B cell (primary cell): ENCODE measurements around the gene IMPDH2. TPM values are rescaled to one million over a fixed set of nuclear protein-coding genes. Genes with fewer than 3 reads are reported as not detected.

Experiments
- ATAC-seq: fragments of 200-7000 bp; cut with Tn5 transposase; one replicate; pipeline ENCODE4 v1.10.0; 2021; ENCODE audit warnings: low read depth, mild to moderate bottlenecking, moderate number of reproducible peaks, moderate library complexity
- CTCF ChIA-PET: fragments of 350-600 bp; sonication (Branson Sonifier 250); formaldehyde crosslinking; loops from one replicate; lab custom pipeline; 2021; ENCODE audit warnings: antibody characterized with exemption, inconsistent platforms; lab: Charles Lee
- POLR2A ChIA-PET: fragments of 350-600 bp; sonication (Branson Sonifier 250); formaldehyde crosslinking; loops from one replicate; lab custom pipeline; 2021; ENCODE audit warnings: antibody characterized with exemption; lab: Charles Lee
- DNase-seq: peaks from one replicate; pipeline ENCODE4 v3.0.0; 2013
- H2AFZ ChIP-seq: 2 replicates; pipeline ENCODE4 v1.6.1; 2012; ENCODE audit warnings: mild to moderate bottlenecking, low read depth, low read length; ENCODE audit not compliant: insufficient read depth, poor library complexity, severe bottlenecking
- H3K27ac ChIP-seq, 2 donors: 1 replicate in 1 of 2; 2 replicates in 1 of 2; pipeline ENCODE4 v1.5.1; 2012 to 2013; ENCODE audit warnings: low read length in 2 of 2, mild to moderate bottlenecking in 2 of 2, moderate library complexity in 1 of 2
- H3K27me3 ChIP-seq, 4 experiments: fragments of 200-600 bp in 1 of 4; sonication (generic) in 1 of 4; replicated peaks in 1 of 4; 1 replicate in 2 of 4; 2 replicates in 2 of 4; pipeline versions ENCODE4 v1.6.1 to v1.7.0; 2013 to 2016; ENCODE audit warnings: low read length in 3 of 4, mild to moderate bottlenecking in 2 of 4, mixed read lengths in 1 of 4, moderate library complexity in 1 of 4; ENCODE audit not compliant: insufficient read depth in 4 of 4, control insufficient read depth in 3 of 4; ENCODE audit errors: control extremely low read depth in 1 of 4
- H3K36me3 ChIP-seq, 2 experiments: replicated peaks in 1 of 2; 1 replicate in 1 of 2; 2 replicates in 1 of 2; pipeline versions ENCODE4 v1.6.1 to v1.7.1; 2013; ENCODE audit warnings: low read length in 1 of 2; ENCODE audit not compliant: insufficient read depth in 2 of 2, control insufficient read depth in 1 of 2; ENCODE audit errors: control extremely low read depth in 1 of 2, extremely low read depth in 1 of 2
- H3K4me1 ChIP-seq, 2 donors: fragments of 200-600 bp in 1 of 2; sonication (generic) in 1 of 2; 1 replicate in 1 of 2; 2 replicates in 1 of 2; pipeline versions ENCODE4 v1.5.1 to v1.6.1; 2013 to 2017; ENCODE audit warnings: low read length in 2 of 2; ENCODE audit not compliant: control insufficient read depth in 2 of 2, insufficient read depth in 2 of 2
- H3K4me2 ChIP-seq: replicated peaks from 2 replicates; pipeline ENCODE3; 2012; ENCODE audit warnings: mild to moderate bottlenecking, low read depth, low read length; ENCODE audit not compliant: poor library complexity, severe bottlenecking
- H3K4me3 ChIP-seq, 5 experiments: fragments of 200-600 bp in 1 of 5; sonication (generic) in 1 of 5; 1 replicate in 3 of 5; 2 replicates in 2 of 5; pipeline versions ENCODE4 v1.5.1 to v1.7.0; 2011 to 2016; ENCODE audit warnings: low read length in 4 of 5, mild to moderate bottlenecking in 4 of 5, low read depth in 2 of 5, control low read depth in 1 of 5, moderate library complexity in 1 of 5; ENCODE audit not compliant: insufficient read depth in 1 of 5; ENCODE audit errors: control extremely low read depth in 1 of 5, extremely low read depth in 1 of 5
- H3K79me2 ChIP-seq: fragments of 200-600 bp; sonication (generic); one replicate; pipeline ENCODE4 v1.6.0; 2016; ENCODE audit warnings: low read length; ENCODE audit not compliant: control insufficient read depth, insufficient read depth
- H3K9ac ChIP-seq: fragments of 200-600 bp; sonication (generic); 2 replicates; pipeline ENCODE4 v1.6.1; 2017; ENCODE audit warnings: mild to moderate bottlenecking, low read length, moderate library complexity
- H3K9me3 ChIP-seq, 3 donors: one replicate each; pipeline versions ENCODE4 v1.6.1 to v1.7.1; 2013; ENCODE audit warnings: low read length in 2 of 3; ENCODE audit not compliant: control insufficient read depth in 2 of 3, insufficient read depth in 1 of 3; ENCODE audit errors: control extremely low read depth in 1 of 3
- H4K20me1 ChIP-seq: 2 replicates; pipeline ENCODE4 v1.6.0; 2012; ENCODE audit warnings: mild to moderate bottlenecking, low read length; ENCODE audit not compliant: insufficient read depth, control insufficient read depth, poor library complexity, severe bottlenecking
- H3K27ac Mint-ChIP-seq: one replicate; pipeline ENCODE4 v1.8.0; 2021; ENCODE audit warnings: mixed read lengths
- H3K27me3 Mint-ChIP-seq: one replicate; pipeline ENCODE4 v1.8.0; 2021; ENCODE audit warnings: mixed read lengths
- H3K4me1 Mint-ChIP-seq: one replicate; pipeline ENCODE4 v1.8.0; 2021; ENCODE audit warnings: mixed read lengths
- H3K4me3 Mint-ChIP-seq: one replicate; pipeline ENCODE4 v1.8.0; 2021; ENCODE audit warnings: mixed read lengths
- H3K9me3 Mint-ChIP-seq: one replicate; pipeline ENCODE4 v1.8.0; 2022; ENCODE audit warnings: mixed read lengths; ENCODE audit not compliant: insufficient read depth
- CTCF ChIP-seq: fragments of 200-600 bp; IDR thresholded peaks from one replicate; pipeline ENCODE4 v1.8.0; 2022; ENCODE audit warnings: antibody characterized with exemption, mild to moderate bottlenecking
- EZH2 ChIP-seq: IDR thresholded peaks from 2 replicates; pipeline ENCODE4 v1.6.1; 2012; ENCODE audit warnings: borderline replicate concordance, low read depth, mild to moderate bottlenecking, moderate library complexity, low read length; ENCODE audit not compliant: insufficient read depth, poor library complexity, severe bottlenecking
- WGBS: methylation state at CpG from one replicate; pipeline ENCODE4 v1.1.5; 2013; ENCODE audit warnings: missing lambda C conversion rate; ENCODE audit not compliant: insufficient coverage; 5-methylcytosine and 5-hydroxymethylcytosine counted together
- intact Hi-C: fragments of 100-400 bp; cut with micrococcal nuclease; formaldehyde crosslinking; loops from one replicate; pipeline ENCODE4 v1.10.0; 2022
- polyA plus RNA-seq: library from polyadenylated mRNA; depleted of rRNA; stranded (reverse); fragments of >200 nt; gene quantifications from 2 replicates; pipeline ENCODE4 v1.2.3, GENCODE V29; 2012
- total RNA-seq, 2 donors: library from RNA; stranded (reverse); fragments of 120-200 nt in 1 of 2; gene quantifications; 1 replicate in 1 of 2; 2 replicates in 1 of 2; pipeline versions ENCODE4 v1.2.3 to v1.2.4, GENCODE V29; 2013 to 2022

Gene IMPDH2
- total and polyA plus RNA-seq, 2 donors (not counting 1 experiment from before 2014, with no cell fraction given) = 171 to 193 TPM

- Mint-ChIP-seq H3K27me3 (no peaks in the 10 kb centered on the region), H3K27ac (no peak overlapping the region), H3K4me1 (no peaks in the 10 kb centered on the region), H3K9me3 (no peaks in the 10 kb centered on the region), H3K4me3 (no peak overlapping the region)
- Histone ChIP-seq H3K9me3 (no peaks in the 10 kb centered on the region), H3K4me1 (no peaks in the 10 kb centered on the region), H3K36me3 (peaks cover under 1 to 52% of the 10 kb centered on the region in 2 experiments), H3K27ac (no peak overlapping the region), H3K4me3 (no peak overlapping the region), H3K4me2 (no peak overlapping the region), H4K20me1 (peaks cover 44% of the 10 kb centered on the region), H3K9ac (no peak overlapping the region), H2AFZ (no peak overlapping the region), H3K27me3 (no peaks in the 10 kb centered on the region), H3K79me2 (peaks cover 45% of the 10 kb centered on the region)
- ATAC-seq (no peak), DNase-seq (no peak)
- TF ChIP-seq CTCF = no peak
- no peak for TF ChIP-seq EZH2
- ChIA-PET CTCF (interaction anchor here (0.7 kb wide), 1 partner anchor 36 kb away, joined by 3 read pairs; the partner anchor contains the start of gene NDUFAF3), POLR2A (no interaction called here)
- intact Hi-C loops = no loop called here
- 100% methylated on average over 6 of the region's 7 CpGs for WGBS
Measured at GRCh38 chr3:49058011-49058410, 28.8 kb upstream of the IMPDH2 start.

- no peaks in the 10 kb centered on the region for H3K9me3 ChIP-seq
- no peaks in the 10 kb centered on the region for H3K4me1 Mint-ChIP-seq
- ChIA-PET POLR2A (no interaction called here), CTCF (no interaction called here)
- no peak for DNase-seq
- no peaks in the 10 kb centered on the region for H3K27me3 Mint-ChIP-seq
- ATAC-seq = no peak
- 99% methylated on average over 10 of the region's 10 CpGs for WGBS
- TF ChIP-seq CTCF (no peak), EZH2 (no peak)
- peaks cover 46% of the 10 kb centered on the region for H4K20me1 ChIP-seq
- no peak overlapping the region for H3K27ac ChIP-seq
- H3K27ac Mint-ChIP-seq = no peak overlapping the region
- H3K4me1 ChIP-seq = no peaks in the 10 kb centered on the region
- intact Hi-C loops = no loop called here
- H3K79me2 ChIP-seq = peaks cover 42% of the 10 kb centered on the region
- H3K4me3 Mint-ChIP-seq = no peak overlapping the region
- no peak overlapping the region for H3K9ac ChIP-seq
- no peaks in the 10 kb centered on the region for H3K27me3 ChIP-seq
- H2AFZ ChIP-seq = no peak overlapping the region
- no peak overlapping the region for H3K4me3 ChIP-seq
- H3K36me3 ChIP-seq = peaks cover 0 to 53% of the 10 kb centered on the region in 2 experiments
- no peak overlapping the region for H3K4me2 ChIP-seq
- no peaks in the 10 kb centered on the region for H3K9me3 Mint-ChIP-seq
Measured at GRCh38 chr3:49057268-49057667, 28.1 kb upstream of the IMPDH2 start.
